Measurements from ENCODE around the gene NUF2. TPM values are rescaled to one million over a fixed set of nuclear protein-coding genes. Genes with fewer than 3 reads are reported as not detected.

NUF2 gene
- total and polyA plus RNA-seq, 2 of the 8 experiments (the other 6 are each of a cell fraction or from before 2014, with no cell fraction given): 12.1 to 28.3 TPM

GRCh38 chr1:163346326-163346870, 24.6 kb downstream of the NUF2 start:
- H4K8ac ChIP-seq (ENCODE audit: extremely low read depth, insufficient read depth, low read length): no peak overlapping the region
- no peaks in the 10 kb centered on the region for H3K79me2 ChIP-seq (ENCODE audit: control insufficient read depth in 1 of 2, insufficient read depth in 2 of 2, low read length in 2 of 2)
- H3K9me3 ChIP-seq (ENCODE audit: insufficient read depth in 2 of 2, low read depth in 1 of 2, low read length in 1 of 2): no peaks in the 10 kb centered on the region
- no peak overlapping the region for H2BK5ac ChIP-seq (ENCODE audit: low read depth, low read length)
- H2BK12ac ChIP-seq (ENCODE audit: low read depth, low read length): no peak overlapping the region
- ChIA-PET CTCF (ENCODE audit: partially characterized antibody) (interaction anchor here (1.0 to 1.3 kb wide), 2 partner anchors 19 to 1727 kb away, joined by 3 to 5 read pairs; no protein-coding TSS in a partner anchor), POLR2A (ENCODE audit: partially characterized antibody) (no interaction called here)
- H3K27ac ChIP-seq (ENCODE audit: low read depth, low read length): no peak overlapping the region
- no peak overlapping the region for H3K9ac ChIP-seq (replicated peaks in 1 of 4; ENCODE audit: extremely low read depth in 1 of 4, low read depth in 3 of 4, low read length in 3 of 4)
- peaks cover 0 to 26% (median 8%) of the 10 kb centered on the region in 4 experiments; a peak in 6 of 8 replicates for H3K36me3 ChIP-seq (ENCODE audit: control insufficient read depth in 2 of 4, insufficient read depth in 4 of 4, low read length in 3 of 4)
- H2BK15ac ChIP-seq (ENCODE audit: low read length): no peak overlapping the region
- H4K91ac ChIP-seq (replicated peaks; ENCODE audit: insufficient read length, low read length): no peak overlapping the region
- H3K79me1 ChIP-seq (ENCODE audit: low read depth, low read length): no peaks in the 10 kb centered on the region
- no peaks in the 10 kb centered on the region for H3K23me2 ChIP-seq (ENCODE audit: low read depth, low read length)
- no peaks in the 10 kb centered on the region for H4K20me1 ChIP-seq (replicated peaks in 1 of 2; ENCODE audit: control insufficient read depth in 1 of 2, insufficient read depth in 2 of 2, low read length in 2 of 2)
- H2BK20ac ChIP-seq (ENCODE audit: low read length): no peak overlapping the region
- no peak overlapping the region for H3K4me2 ChIP-seq (ENCODE audit: insufficient read depth in 1 of 2, low read depth in 2 of 2, low read length in 2 of 2)
- H3K14ac ChIP-seq (ENCODE audit: insufficient read length): no peak overlapping the region
- H2AK5ac ChIP-seq (ENCODE audit: low read depth, low read length): no peak overlapping the region
- H3K4me3 ChIP-seq (ENCODE audit: extremely low read depth in 1 of 4, insufficient read depth in 2 of 4, low read depth in 3 of 4, low read length in 4 of 4): no peak overlapping the region
- no peak overlapping the region for H3K18ac ChIP-seq (ENCODE audit: extremely low read depth, low read length)
- no peak overlapping the region for H3K56ac ChIP-seq (replicated peaks; ENCODE audit: insufficient read length, low read depth, low read length)
- H4K5ac ChIP-seq (ENCODE audit: insufficient read length, low read depth, low read length): no peak overlapping the region
- H3K4ac ChIP-seq (replicated peaks; ENCODE audit: insufficient read length, low read depth, low read length): no peak overlapping the region
- no peaks in the 10 kb centered on the region for H3K4me1 ChIP-seq (replicated peaks in 1 of 4; ENCODE audit: control insufficient read depth in 3 of 4, insufficient read depth in 4 of 4, low read length in 3 of 4)
- no peak for DNase-seq (ENCODE audit: low read depth in 1 of 2, low spot score in 2 of 2)
- H3K23ac ChIP-seq (ENCODE audit: insufficient read length): no peak overlapping the region
- no peak overlapping the region for H2AFZ ChIP-seq (ENCODE audit: low read length)
- no peak for FAIRE-seq
- H3K27me3 ChIP-seq (replicated peaks in 1 of 4; ENCODE audit: control insufficient read depth in 3 of 4, extremely low read depth in 1 of 4, insufficient read depth in 3 of 4, low read length in 3 of 4): no peaks in the 10 kb centered on the region
- no peak overlapping the region for H2BK120ac ChIP-seq (replicated peaks; ENCODE audit: low read depth, low read length)
- 70% methylated on average over 4 of the region's 4 CpGs; no CpG with 5 or more reads in 1 of the 2 experiments for WGBS, 2 experiments (ENCODE audit: extremely low coverage in 1 of 2, insufficient coverage in 1 of 2, insufficient read length in 1 of 2, insufficient replicate concordance in 2 of 2, low coverage in 1 of 2, low lambda C conversion rate in 2 of 2, missing lambda C conversion rate in 1 of 2)
- TF ChIP-seq ZNF274 (IDR thresholded peaks at IDR 0.05; ENCODE audit: borderline replicate concordance, extremely low read depth, low read length) (no peak), RXRA (IDR thresholded peaks at IDR 0.05; ENCODE audit: insufficient read depth, low read depth, low read length) (no peak), KDM1A (IDR thresholded peaks at IDR 0.05; ENCODE audit: borderline replicate concordance, low read length) (no peak), EP300 (IDR thresholded peaks at IDR 0.05; ENCODE audit: borderline replicate concordance in 1 of 2, low read depth in 2 of 2, low read length in 2 of 2) (no peak), EZH2 (IDR thresholded peaks at IDR 0.05; ENCODE audit: low read depth, low read length, severe bottlenecking) (no peak), SUZ12 (IDR thresholded peaks at IDR 0.05; ENCODE audit: low read length) (no peak), CEBPB (IDR thresholded peaks at IDR 0.05; ENCODE audit: low read depth, low read length) (no peak), PHF8 (conservative IDR thresholded peaks at IDR 0.05; ENCODE audit: low read depth, low read length) (no peak), EGR1 (IDR thresholded peaks at IDR 0.05; ENCODE audit: borderline replicate concordance, low read depth, low read length) (no peak), CBX8 (IDR thresholded peaks at IDR 0.05; ENCODE audit: borderline replicate concordance, low read depth, low read length) (no peak), YY1 (IDR thresholded peaks at IDR 0.05; ENCODE audit: low read depth, low read length) (no peak), SIN3A (conservative IDR thresholded peaks at IDR 0.05 in 1 of 2, IDR thresholded peaks at IDR 0.05 in 1 of 2; ENCODE audit: low read depth in 1 of 2, low read length in 2 of 2) (no peak), HDAC6 (IDR thresholded peaks at IDR 0.05; ENCODE audit: low read depth, low read length) (no peak)

Measured in H1 (cell line).